PFSK-1 (cell line): Measurements from ENCODE around the gene RNF152.

Source experiments
- POLR2AphosphoS5 ChIP-seq: IDR thresholded peaks from 2 replicates; pipeline ENCODE4 v1.6.1; 2012; ENCODE audit warnings: low read depth, mild to moderate bottlenecking, control low read depth, low read length, moderate library complexity
- SIN3A ChIP-seq: IDR thresholded peaks from 2 replicates; pipeline ENCODE4 v1.6.1; 2012; ENCODE audit warnings: mild to moderate bottlenecking, low read length, moderate library complexity, borderline replicate concordance; ENCODE audit not compliant: insufficient read depth
- TAF1 ChIP-seq: IDR thresholded peaks from 2 replicates; pipeline ENCODE4 v1.6.1; 2012; ENCODE audit warnings: low read length, control low read depth, borderline replicate concordance; ENCODE audit not compliant: insufficient read depth
- TF ChIP-seq, protein P1 (sequence below), 2 experiments: IDR thresholded peaks; 2 replicates each; pipeline versions ENCODE4 v1.6.1 to v1.8.0; 2011 to 2012; ENCODE audit warnings: low read depth in 2 of 2, low read length in 2 of 2, control low read depth in 1 of 2, inconsistent platforms in 1 of 2, mild to moderate bottlenecking in 1 of 2, moderate library complexity in 1 of 2; ENCODE audit not compliant: insufficient read depth in 1 of 2

DNA sequence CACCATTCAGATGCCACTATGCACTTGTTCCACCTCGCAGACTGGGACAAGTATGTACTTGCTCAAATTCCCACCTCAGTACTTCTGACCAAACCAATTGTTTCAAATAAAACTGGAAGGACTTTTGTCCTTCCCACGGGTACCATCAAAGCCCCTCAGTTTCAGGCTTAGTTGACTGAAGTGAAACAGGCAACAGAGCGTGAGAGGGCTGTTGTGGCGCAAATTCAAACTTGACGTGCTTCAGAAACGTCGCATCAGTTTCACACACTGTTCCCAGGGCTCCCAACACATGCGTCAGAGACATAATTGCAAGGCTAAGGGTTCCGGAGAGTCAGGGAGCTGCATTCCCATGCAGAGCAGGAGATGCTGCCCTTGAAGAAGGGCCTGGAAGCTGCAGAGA is 33.7 kb downstream of the RNF152 start:
- TF ChIP-seq TAF1 = no peak
- no peak for TF ChIP-seq POLR2AphosphoS5
- no peak for TF ChIP-seq SIN3A
- TF ChIP-seq, protein P1, sequence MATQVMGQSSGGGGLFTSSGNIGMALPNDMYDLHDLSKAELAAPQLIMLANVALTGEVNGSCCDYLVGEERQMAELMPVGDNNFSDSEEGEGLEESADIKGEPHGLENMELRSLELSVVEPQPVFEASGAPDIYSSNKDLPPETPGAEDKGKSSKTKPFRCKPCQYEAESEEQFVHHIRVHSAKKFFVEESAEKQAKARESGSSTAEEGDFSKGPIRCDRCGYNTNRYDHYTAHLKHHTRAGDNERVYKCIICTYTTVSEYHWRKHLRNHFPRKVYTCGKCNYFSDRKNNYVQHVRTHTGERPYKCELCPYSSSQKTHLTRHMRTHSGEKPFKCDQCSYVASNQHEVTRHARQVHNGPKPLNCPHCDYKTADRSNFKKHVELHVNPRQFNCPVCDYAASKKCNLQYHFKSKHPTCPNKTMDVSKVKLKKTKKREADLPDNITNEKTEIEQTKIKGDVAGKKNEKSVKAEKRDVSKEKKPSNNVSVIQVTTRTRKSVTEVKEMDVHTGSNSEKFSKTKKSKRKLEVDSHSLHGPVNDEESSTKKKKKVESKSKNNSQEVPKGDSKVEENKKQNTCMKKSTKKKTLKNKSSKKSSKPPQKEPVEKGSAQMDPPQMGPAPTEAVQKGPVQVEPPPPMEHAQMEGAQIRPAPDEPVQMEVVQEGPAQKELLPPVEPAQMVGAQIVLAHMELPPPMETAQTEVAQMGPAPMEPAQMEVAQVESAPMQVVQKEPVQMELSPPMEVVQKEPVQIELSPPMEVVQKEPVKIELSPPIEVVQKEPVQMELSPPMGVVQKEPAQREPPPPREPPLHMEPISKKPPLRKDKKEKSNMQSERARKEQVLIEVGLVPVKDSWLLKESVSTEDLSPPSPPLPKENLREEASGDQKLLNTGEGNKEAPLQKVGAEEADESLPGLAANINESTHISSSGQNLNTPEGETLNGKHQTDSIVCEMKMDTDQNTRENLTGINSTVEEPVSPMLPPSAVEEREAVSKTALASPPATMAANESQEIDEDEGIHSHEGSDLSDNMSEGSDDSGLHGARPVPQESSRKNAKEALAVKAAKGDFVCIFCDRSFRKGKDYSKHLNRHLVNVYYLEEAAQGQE (IDR thresholded peaks at IDR 0.05; ENCODE audit: insufficient read depth in 1 of 2, low read depth in 2 of 2, low read length in 2 of 2) = no peak
